ENCODE measurements around the gene DLX2. TPM values are rescaled to one million over a fixed set of nuclear protein-coding genes. Genes with fewer than 3 reads are reported as not detected.

Gene DLX2
- total RNA-seq, 1 experiment from 2014 or later = 4.4 TPM

DNA sequence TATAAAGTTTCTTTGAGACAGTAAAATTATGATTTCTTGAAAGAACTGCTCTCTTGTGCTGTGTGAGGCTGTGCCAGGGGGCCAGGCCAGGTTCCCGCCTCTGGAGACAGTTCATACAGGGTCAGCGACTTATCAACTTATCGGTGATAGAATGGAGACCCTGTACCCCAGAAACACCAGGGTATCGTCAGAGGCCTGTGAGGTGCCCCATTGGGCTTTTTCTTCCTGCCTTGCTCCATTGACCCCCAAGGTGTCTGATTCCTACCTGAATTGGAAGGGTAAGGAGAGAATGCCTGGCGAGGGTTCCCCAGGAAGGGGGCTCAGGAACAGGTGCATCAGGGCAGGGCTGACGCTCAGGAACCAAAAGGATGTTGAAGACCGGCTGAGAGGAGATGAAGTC is 13.1 kb downstream of the DLX2 start:
- ChIA-PET POLR2A (no interaction called here), CTCF (no interaction called here)

DNA sequence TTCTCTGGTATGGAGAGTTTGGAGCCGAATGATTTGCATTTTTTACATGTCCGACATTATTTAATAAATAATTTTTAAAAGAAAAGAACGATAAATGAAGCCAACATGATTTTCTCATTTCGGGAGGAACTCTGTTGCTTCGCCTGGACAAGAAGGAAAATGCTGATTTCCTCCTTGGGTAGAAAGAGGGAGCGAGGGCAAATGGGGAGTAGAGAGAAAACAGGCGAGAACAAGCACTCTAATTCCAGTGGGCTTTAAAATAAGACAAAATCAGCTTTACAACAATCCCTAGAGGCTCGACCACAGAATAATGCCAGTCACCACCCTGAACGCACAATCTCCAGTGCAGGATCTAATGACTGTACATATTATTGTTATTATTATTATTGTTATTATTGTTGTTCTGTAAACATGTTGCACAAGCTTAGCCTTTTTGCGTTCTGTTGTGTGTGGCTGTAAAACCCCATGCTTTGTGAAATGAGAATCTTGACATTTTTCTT is 13.6 kb downstream of the DLX2 start:
- no peaks in the 10 kb centered on the region for H3K9me3 ChIP-seq (ENCODE audit: control insufficient read depth, insufficient read depth, low read depth, low read length)
- BruUV-seq (replicated peaks) = TSS peak; percentile 82
- DNase-seq (ENCODE audit: low read depth, low spot score) = no peak
- H3K27me3 ChIP-seq (ENCODE audit: control insufficient read depth, insufficient read depth, low read length) = no peaks in the 10 kb centered on the region
- H3K4me3 ChIP-seq (ENCODE audit: low read depth in 2 of 2, low read length in 2 of 2) = no peak overlapping the region
- ATAC-seq = no peak
- no peak for TF ChIP-seq TCF7L2 (IDR thresholded peaks at IDR 0.05; ENCODE audit: low read depth, low read length)
- no peak for TF ChIP-seq POLR2AphosphoS5 (IDR thresholded peaks at IDR 0.05; ENCODE audit: low read depth, low read length)
- TF ChIP-seq, protein P1, sequence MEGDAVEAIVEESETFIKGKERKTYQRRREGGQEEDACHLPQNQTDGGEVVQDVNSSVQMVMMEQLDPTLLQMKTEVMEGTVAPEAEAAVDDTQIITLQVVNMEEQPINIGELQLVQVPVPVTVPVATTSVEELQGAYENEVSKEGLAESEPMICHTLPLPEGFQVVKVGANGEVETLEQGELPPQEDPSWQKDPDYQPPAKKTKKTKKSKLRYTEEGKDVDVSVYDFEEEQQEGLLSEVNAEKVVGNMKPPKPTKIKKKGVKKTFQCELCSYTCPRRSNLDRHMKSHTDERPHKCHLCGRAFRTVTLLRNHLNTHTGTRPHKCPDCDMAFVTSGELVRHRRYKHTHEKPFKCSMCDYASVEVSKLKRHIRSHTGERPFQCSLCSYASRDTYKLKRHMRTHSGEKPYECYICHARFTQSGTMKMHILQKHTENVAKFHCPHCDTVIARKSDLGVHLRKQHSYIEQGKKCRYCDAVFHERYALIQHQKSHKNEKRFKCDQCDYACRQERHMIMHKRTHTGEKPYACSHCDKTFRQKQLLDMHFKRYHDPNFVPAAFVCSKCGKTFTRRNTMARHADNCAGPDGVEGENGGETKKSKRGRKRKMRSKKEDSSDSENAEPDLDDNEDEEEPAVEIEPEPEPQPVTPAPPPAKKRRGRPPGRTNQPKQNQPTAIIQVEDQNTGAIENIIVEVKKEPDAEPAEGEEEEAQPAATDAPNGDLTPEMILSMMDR (IDR thresholded peaks at IDR 0.05) = no peak
- TF ChIP-seq SIN3A (IDR thresholded peaks at IDR 0.05; ENCODE audit: borderline replicate concordance, insufficient read depth, low read depth, low read length) = no peak
- TF ChIP-seq, protein P2, sequence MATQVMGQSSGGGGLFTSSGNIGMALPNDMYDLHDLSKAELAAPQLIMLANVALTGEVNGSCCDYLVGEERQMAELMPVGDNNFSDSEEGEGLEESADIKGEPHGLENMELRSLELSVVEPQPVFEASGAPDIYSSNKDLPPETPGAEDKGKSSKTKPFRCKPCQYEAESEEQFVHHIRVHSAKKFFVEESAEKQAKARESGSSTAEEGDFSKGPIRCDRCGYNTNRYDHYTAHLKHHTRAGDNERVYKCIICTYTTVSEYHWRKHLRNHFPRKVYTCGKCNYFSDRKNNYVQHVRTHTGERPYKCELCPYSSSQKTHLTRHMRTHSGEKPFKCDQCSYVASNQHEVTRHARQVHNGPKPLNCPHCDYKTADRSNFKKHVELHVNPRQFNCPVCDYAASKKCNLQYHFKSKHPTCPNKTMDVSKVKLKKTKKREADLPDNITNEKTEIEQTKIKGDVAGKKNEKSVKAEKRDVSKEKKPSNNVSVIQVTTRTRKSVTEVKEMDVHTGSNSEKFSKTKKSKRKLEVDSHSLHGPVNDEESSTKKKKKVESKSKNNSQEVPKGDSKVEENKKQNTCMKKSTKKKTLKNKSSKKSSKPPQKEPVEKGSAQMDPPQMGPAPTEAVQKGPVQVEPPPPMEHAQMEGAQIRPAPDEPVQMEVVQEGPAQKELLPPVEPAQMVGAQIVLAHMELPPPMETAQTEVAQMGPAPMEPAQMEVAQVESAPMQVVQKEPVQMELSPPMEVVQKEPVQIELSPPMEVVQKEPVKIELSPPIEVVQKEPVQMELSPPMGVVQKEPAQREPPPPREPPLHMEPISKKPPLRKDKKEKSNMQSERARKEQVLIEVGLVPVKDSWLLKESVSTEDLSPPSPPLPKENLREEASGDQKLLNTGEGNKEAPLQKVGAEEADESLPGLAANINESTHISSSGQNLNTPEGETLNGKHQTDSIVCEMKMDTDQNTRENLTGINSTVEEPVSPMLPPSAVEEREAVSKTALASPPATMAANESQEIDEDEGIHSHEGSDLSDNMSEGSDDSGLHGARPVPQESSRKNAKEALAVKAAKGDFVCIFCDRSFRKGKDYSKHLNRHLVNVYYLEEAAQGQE (IDR thresholded peaks at IDR 0.05; ENCODE audit: insufficient read depth in 1 of 2, low read depth in 2 of 2, low read length in 1 of 2) = no peak
- in situ Hi-C loops (cut with HindIII; ENCODE audit: low pct_unique_long_range_greater_than_20kb, low sequenced_read_pairs) = no loop called here
- POLR2A ChIA-PET = interaction anchor here (0.9 kb wide), 1 partner anchor 31 kb away, joined by 3 read pairs; no protein-coding TSS in a partner anchor
- no peaks in the 10 kb centered on the region; the same call in 1 of the 2 replicates for H3K4me1 ChIP-seq (ENCODE audit: control insufficient read depth, insufficient read depth, low read length)
- intact Hi-C loops (cut with micrococcal nuclease; ENCODE audit: unreplicated experiment) = no loop called here
- no peaks in the 10 kb centered on the region for H3K36me3 ChIP-seq (ENCODE audit: control insufficient read depth, insufficient read depth, low read length)
- H3K27ac ChIP-seq (ENCODE audit: low read length) = no peak overlapping the region; the same call in 1 of the 2 replicates
- CTCF ChIA-PET = no interaction called here

More for the DNA sequence above, 13.1 kb downstream of the DLX2 start:
- TF ChIP-seq, protein P1 (IDR thresholded peaks at IDR 0.05) = no peak
- TF ChIP-seq POLR2AphosphoS5 (IDR thresholded peaks at IDR 0.05; ENCODE audit: low read depth, low read length) = no peak
- TF ChIP-seq, protein P2 (IDR thresholded peaks at IDR 0.05; ENCODE audit: insufficient read depth in 1 of 2, low read depth in 2 of 2, low read length in 1 of 2) = no peak
- no peak for TF ChIP-seq TCF7L2 (IDR thresholded peaks at IDR 0.05; ENCODE audit: low read depth, low read length)
- TF ChIP-seq SIN3A (IDR thresholded peaks at IDR 0.05; ENCODE audit: borderline replicate concordance, insufficient read depth, low read depth, low read length) = no peak
- intact Hi-C loops (cut with micrococcal nuclease; ENCODE audit: unreplicated experiment) = no loop called here
- H3K27ac ChIP-seq (ENCODE audit: low read length) = no peak overlapping the region
- H3K4me1 ChIP-seq (ENCODE audit: control insufficient read depth, insufficient read depth, low read length) = no peaks in the 10 kb centered on the region; the same call in 1 of the 2 replicates
- no TSS peak for BruUV-seq (replicated peaks)
- ATAC-seq = no peak
- H3K9me3 ChIP-seq (ENCODE audit: control insufficient read depth, insufficient read depth, low read depth, low read length) = no peaks in the 10 kb centered on the region
- H3K27me3 ChIP-seq (ENCODE audit: control insufficient read depth, insufficient read depth, low read length) = no peaks in the 10 kb centered on the region; the same call in 1 of the 2 replicates
- no peak overlapping the region for H3K4me3 ChIP-seq (ENCODE audit: low read depth in 2 of 2, low read length in 2 of 2)
- in situ Hi-C loops (cut with HindIII; ENCODE audit: low pct_unique_long_range_greater_than_20kb, low sequenced_read_pairs) = no loop called here
- H3K36me3 ChIP-seq (ENCODE audit: control insufficient read depth, insufficient read depth, low read length) = no peaks in the 10 kb centered on the region
- DNase-seq (ENCODE audit: low read depth, low spot score) = no peak
